Measurements from ENCODE around the gene PPP2R5A.

The PPP2R5A gene

DNA sequence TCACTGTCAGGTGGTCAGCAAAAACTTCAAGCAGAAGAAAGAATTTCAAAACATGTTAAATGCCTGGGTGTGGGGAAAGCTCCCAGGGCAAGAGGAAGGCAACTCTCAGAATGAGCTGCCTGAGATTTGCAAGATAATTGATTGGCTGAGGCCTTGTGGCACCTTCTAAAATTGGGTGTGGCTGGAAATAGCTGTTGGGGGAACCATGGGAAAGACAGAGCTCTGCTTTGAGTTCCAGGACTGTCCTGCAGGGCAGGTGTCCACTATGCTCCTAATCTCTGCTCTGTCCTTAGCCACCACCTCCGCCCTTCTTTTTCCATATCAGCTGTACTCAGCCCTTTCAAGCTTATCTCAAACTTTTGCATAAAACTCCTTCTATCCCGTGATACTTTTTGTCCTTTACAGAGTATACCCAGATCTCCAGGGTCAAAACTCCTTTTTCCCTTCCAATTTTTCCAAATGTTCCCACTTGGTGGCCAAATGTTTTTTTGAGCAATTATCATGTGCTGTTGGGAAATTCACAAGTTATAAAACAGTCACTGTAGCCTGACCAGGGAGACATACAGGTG, 23.8 kb upstream of the PPP2R5A start:
- in situ Hi-C loops (cut with HindIII; ENCODE audit: low sequenced_read_pairs) = no loop called here
- TF ChIP-seq, protein P1, sequence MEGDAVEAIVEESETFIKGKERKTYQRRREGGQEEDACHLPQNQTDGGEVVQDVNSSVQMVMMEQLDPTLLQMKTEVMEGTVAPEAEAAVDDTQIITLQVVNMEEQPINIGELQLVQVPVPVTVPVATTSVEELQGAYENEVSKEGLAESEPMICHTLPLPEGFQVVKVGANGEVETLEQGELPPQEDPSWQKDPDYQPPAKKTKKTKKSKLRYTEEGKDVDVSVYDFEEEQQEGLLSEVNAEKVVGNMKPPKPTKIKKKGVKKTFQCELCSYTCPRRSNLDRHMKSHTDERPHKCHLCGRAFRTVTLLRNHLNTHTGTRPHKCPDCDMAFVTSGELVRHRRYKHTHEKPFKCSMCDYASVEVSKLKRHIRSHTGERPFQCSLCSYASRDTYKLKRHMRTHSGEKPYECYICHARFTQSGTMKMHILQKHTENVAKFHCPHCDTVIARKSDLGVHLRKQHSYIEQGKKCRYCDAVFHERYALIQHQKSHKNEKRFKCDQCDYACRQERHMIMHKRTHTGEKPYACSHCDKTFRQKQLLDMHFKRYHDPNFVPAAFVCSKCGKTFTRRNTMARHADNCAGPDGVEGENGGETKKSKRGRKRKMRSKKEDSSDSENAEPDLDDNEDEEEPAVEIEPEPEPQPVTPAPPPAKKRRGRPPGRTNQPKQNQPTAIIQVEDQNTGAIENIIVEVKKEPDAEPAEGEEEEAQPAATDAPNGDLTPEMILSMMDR (IDR thresholded peaks at IDR 0.05; ENCODE audit: low read depth, low read length, missing control alignments) = no peak
- H3K4me3 ChIP-seq (ENCODE audit: low read depth, low read length) = no peak overlapping the region
- no peak for DNase-seq (ENCODE audit: low read depth)

DNA sequence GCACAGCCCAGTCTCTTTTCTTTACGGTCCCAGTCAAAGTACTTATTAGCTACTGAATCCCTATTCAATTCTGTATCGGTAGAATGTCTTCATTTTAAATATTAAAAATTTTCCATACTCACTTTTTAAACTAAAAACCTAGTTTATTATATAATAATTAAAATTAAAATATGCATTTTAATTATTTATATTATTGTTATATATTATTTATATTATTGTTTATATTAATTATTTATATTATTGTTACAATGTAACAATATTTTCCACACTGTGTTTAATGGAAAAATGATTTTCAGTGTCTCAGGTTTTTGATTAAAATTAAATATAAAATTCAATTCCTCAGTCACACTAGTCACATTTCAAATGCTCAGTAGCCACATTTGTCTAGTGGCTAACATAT, 18.2 kb upstream of the PPP2R5A start:
- in situ Hi-C loops (cut with HindIII; ENCODE audit: low sequenced_read_pairs) = no loop called here
- no peak overlapping the region for H3K4me3 ChIP-seq (ENCODE audit: low read depth, low read length)
- TF ChIP-seq, protein P1 (IDR thresholded peaks at IDR 0.05; ENCODE audit: low read depth, low read length, missing control alignments) = no peak
- DNase-seq (ENCODE audit: low read depth) = no peak

DNA sequence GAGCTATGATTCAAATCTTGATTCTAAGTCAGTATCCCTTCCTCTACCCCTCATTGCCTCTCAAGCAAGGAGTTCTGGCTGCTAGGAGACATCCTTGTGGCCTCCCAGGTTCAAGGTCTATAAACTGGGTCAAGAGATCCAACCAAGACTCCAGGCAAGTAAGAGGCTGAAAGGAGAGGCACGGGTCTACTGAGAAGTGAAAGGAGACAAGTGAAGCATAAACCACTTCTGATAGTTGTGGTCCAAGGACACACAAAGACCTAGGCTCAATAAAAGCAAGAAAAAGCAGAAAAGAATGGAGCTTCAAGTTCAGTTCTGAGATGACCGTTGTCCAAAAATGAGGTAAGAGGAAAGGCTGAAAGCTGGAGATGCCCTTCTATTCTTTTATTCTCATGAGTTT, 17.8 kb upstream of the PPP2R5A start:
- in situ Hi-C loops (cut with HindIII; ENCODE audit: low sequenced_read_pairs) = no loop called here
- TF ChIP-seq, protein P1 (IDR thresholded peaks at IDR 0.05; ENCODE audit: low read depth, low read length, missing control alignments) = no peak
- no peak overlapping the region for H3K4me3 ChIP-seq (ENCODE audit: low read depth, low read length)
- DNase-seq (ENCODE audit: low read depth) = no peak

DNA sequence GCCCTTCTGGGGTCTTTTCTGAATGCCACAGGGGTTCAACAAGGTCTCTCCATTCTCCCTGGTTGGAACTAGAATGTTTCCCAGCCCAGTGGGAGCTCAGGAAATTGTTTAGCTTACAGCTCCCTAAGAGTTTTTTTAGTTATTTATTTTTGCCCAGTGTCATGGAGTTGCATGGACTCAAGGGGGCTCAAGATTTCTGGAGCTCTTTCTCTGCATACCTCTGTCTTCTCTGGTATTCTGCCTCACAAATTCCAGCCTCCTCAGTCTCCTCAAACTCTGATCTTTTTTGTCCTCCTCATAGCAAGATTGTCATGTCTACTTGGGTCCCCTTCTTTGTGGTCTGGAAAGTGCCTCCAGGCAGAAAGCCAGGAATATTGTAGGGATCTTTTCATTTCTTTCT, 15.9 kb upstream of the PPP2R5A start:
- DNase-seq (ENCODE audit: low read depth) = no peak
- in situ Hi-C loops (cut with HindIII; ENCODE audit: low sequenced_read_pairs) = no loop called here
- no peak overlapping the region for H3K4me3 ChIP-seq (ENCODE audit: low read depth, low read length)
- TF ChIP-seq, protein P1 (IDR thresholded peaks at IDR 0.05; ENCODE audit: low read depth, low read length, missing control alignments) = no peak

DNA sequence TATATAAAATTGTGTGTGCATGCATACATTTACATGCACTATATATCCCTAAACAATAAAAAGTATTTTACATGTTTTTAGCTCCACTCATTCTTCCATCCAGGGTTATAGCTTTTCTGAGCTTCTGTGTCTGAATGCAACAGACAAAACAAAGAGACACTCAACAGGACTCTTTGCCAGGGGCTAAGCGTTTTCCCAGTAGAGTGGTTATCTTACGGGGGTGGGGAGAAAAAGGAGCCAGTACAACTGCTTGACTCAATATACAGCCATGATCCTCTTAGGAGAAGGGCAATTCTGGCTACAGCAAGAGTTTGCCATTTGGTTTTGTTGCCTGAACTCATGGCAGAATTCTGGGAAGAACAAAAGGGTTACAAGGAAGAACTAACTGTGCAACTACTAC, 14.6 kb upstream of the PPP2R5A start:
- TF ChIP-seq, protein P1 (IDR thresholded peaks at IDR 0.05; ENCODE audit: low read depth, low read length, missing control alignments) = no peak
- no peak overlapping the region for H3K4me3 ChIP-seq (ENCODE audit: low read depth, low read length)
- in situ Hi-C loops (cut with HindIII; ENCODE audit: low sequenced_read_pairs) = no loop called here
- no peak for DNase-seq (ENCODE audit: low read depth)

DNA sequence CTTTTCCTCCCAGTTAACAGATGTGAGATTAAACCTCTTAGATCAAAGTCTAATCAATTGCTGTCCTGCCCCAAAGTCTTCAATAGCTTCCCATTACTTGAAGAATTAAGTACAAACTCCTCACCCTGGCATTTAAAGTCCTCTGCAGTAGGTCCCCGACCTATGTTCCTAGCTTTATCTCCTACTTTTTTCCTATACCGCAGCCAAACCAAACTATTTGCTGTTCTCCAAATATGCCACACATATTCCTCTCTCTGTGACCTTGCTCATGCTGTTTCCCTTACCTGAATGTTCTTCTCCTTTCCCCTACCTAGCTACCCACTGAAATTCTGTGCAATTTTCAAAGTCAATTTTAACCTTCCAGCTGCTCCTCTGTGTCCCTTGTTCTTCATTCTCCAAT, 14.0 kb upstream of the PPP2R5A start:
- in situ Hi-C loops (cut with HindIII; ENCODE audit: low sequenced_read_pairs) = no loop called here
- TF ChIP-seq, protein P1 (IDR thresholded peaks at IDR 0.05; ENCODE audit: low read depth, low read length, missing control alignments) = no peak
- H3K4me3 ChIP-seq (ENCODE audit: low read depth, low read length) = no peak overlapping the region
- no peak for DNase-seq (ENCODE audit: low read depth)
